Vagina (tissue), 2 donors: Measurements from ENCODE around the gene BPIFB6. TPM values are rescaled to one million over a fixed set of nuclear protein-coding genes. Genes with fewer than 3 reads are reported as not detected.

Experiments
- DNase-seq, 2 donors: peaks; one replicate each; pipeline ENCODE4 v3.0.0-alpha.2; 2017; ENCODE audit errors: extremely low spot score in 2 of 2
- H3K27ac ChIP-seq: fragments of 200-600 bp; sonication (generic); one replicate; pipeline ENCODE4 v1.5.1; 2019
- H3K27me3 ChIP-seq: fragments of 200-600 bp; sonication (generic); one replicate; pipeline ENCODE4 v1.5.1; 2019
- H3K36me3 ChIP-seq, 2 donors: fragments of 200-600 bp; sonication (generic); one replicate each; pipeline ENCODE4 v1.5.1; 2017 to 2019
- H3K4me1 ChIP-seq: fragments of 200-600 bp; sonication (generic); one replicate; pipeline ENCODE4 v1.5.1; 2019
- H3K4me3 ChIP-seq, 2 donors: fragments of 200-600 bp; sonication (generic); 1 replicate in 1 of 2; 2 replicates in 1 of 2; pipeline ENCODE4 v1.5.1; 2016 to 2019
- H3K9me3 ChIP-seq: fragments of 200-600 bp; sonication (generic); one replicate; pipeline ENCODE4 v1.5.1; 2019
- CTCF ChIP-seq, 3 experiments: fragments of 450-650 bp in 2 of 3; fragments of 200-600 bp in 1 of 3; sonication (generic) in 1 of 3; IDR thresholded peaks; one replicate each; pipeline ENCODE4 v1.5.1; 2017 to 2019; ENCODE audit warnings: antibody characterized with exemption in 3 of 3, mild to moderate bottlenecking in 2 of 3, moderate library complexity in 2 of 3
- POLR2A ChIP-seq, 2 donors: fragments of 450-650 bp; IDR thresholded peaks; one replicate each; pipeline ENCODE4 v1.6.1; 2017; ENCODE audit warnings: antibody characterized with exemption in 2 of 2, mild to moderate bottlenecking in 2 of 2, moderate library complexity in 2 of 2
- POLR2AphosphoS5 ChIP-seq, 2 donors: sonication (generic); formaldehyde crosslinking; IDR thresholded peaks; one replicate each; pipeline ENCODE4 v1.9.0; 2017; ENCODE audit warnings: antibody characterized with exemption in 2 of 2, mild to moderate bottlenecking in 2 of 2, low read depth in 1 of 2; ENCODE audit not compliant: insufficient read depth in 1 of 2
- intact Hi-C: fragments of 100-400 bp; cut with DNase I; formaldehyde crosslinking; loops from one replicate; pipeline ENCODE4 v1.15.1; 2023
- total RNA-seq: library from RNA; depleted of rRNA; stranded (reverse); fragments of >200 nt; gene quantifications from one replicate; pipeline ENCODE4 v1.2.3, GENCODE V29; 2016

BPIFB6 gene
- total RNA-seq, 1 donor from 2014 or later: not detected

DNA sequence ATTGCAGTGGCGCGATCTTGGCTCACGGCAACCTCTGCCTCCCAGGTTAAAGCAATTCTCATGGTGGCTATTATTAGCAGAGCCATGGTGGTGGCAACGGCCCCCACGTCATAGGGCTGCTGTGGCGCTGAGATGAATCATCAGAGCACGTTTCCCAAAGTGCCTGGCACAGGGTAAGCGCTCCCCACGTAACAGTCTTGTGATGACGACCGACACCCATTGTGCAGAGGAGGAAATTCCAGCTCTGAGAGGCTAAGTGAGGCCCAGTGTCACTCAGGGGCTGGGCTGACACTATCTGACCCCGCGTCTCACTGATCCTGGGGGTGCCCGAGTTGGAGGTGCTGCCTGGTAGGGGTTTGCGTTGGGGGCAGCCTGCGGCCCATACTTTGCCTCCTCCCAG is 43.4 kb upstream of the BPIFB6 start:
- Histone ChIP-seq H3K9me3 (no peaks in the 10 kb centered on the region), H3K36me3 (no peaks in the 10 kb centered on the region), H3K27me3 (no peaks in the 10 kb centered on the region), H3K27ac (no peak overlapping the region), H3K4me3 (no peak overlapping the region), H3K4me1 (no peaks in the 10 kb centered on the region)
- intact Hi-C loops: no loop called here
- DNase-seq: no peak
- TF ChIP-seq CTCF (IDR thresholded peaks at IDR 0.05) (no peak), POLR2AphosphoS5 (IDR thresholded peaks at IDR 0.05; ENCODE audit: insufficient read depth in 1 of 2, low read depth in 1 of 2) (no peak), POLR2A (IDR thresholded peaks at IDR 0.05) (no peak)

DNA sequence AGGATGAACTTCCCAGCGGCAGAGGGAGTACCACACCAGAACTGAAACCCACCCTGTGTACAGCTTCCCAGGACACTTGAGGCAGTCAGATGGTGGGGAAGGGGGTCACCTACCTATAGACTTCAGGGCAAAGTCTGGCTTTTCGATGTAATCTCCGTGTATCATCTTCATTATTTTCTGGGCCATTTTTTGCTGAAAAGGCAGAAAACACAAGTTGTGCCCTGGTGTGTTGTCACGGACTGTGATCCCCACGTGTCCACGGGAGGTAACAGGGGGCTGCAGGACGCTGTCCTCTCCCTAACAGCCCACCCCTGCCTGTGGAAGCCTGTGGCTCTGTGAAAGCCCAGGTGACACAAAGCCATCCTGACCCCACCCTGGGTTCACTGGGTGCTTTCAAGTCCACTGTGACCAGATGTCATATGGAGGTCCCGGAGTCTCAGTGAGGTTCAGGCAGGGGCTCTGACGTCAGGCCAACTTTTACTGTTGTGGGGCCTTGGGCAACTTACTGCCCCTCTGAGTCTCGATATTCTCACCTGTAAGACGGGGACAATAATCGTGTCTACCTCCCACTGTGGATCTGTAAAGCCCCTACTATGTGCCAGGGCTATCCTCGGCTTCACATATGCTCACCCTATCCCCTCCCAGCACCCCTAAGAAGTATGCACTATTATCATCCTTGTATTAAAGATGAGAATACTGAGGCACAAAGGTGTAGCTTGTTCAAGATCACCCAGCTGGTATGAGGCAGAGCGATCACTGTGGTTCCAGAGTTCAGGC is 41.8 kb upstream of the BPIFB6 start:
- no peak overlapping the region for H3K27ac ChIP-seq
- no peaks in the 10 kb centered on the region for H3K36me3 ChIP-seq
- TF ChIP-seq POLR2AphosphoS5 (IDR thresholded peaks at IDR 0.05; ENCODE audit: insufficient read depth in 1 of 2, low read depth in 1 of 2): no peak
- no peak for TF ChIP-seq CTCF (IDR thresholded peaks at IDR 0.05)
- no peak for TF ChIP-seq POLR2A (IDR thresholded peaks at IDR 0.05)
- H3K4me3 ChIP-seq: no peak overlapping the region
- H3K9me3 ChIP-seq: no peaks in the 10 kb centered on the region
- intact Hi-C loops: no loop called here
- H3K4me1 ChIP-seq: no peaks in the 10 kb centered on the region
- DNase-seq: no peak
- no peaks in the 10 kb centered on the region for H3K27me3 ChIP-seq

DNA sequence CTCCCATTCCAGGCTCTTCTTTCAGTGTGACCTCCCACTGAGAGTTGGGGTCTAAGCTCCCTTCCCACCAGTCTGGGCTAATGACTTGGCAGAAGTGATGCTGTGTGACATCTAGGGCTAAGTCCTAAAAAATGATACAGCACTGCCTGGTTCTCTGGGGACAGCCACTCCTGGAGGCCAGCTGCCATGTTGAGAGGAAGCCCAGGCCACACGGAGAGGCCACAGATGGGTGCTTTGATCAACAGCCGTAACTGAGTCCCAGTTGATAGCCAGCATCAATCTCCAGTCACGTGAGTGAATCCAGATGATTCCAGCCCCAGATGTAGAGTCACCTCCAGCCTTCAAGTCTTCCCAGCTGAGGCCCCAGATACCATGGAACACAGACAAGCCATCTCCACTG is 41.0 kb upstream of the BPIFB6 start:
- Histone ChIP-seq H3K4me3 (no peak overlapping the region), H3K4me1 (no peaks in the 10 kb centered on the region), H3K36me3 (no peaks in the 10 kb centered on the region), H3K9me3 (no peaks in the 10 kb centered on the region), H3K27ac (no peak overlapping the region), H3K27me3 (no peaks in the 10 kb centered on the region)
- intact Hi-C loops: no loop called here
- no peak for DNase-seq
- TF ChIP-seq CTCF (IDR thresholded peaks at IDR 0.05): no peak
- no peak for TF ChIP-seq POLR2AphosphoS5 (IDR thresholded peaks at IDR 0.05; ENCODE audit: insufficient read depth in 1 of 2, low read depth in 1 of 2)
- no peak for TF ChIP-seq POLR2A (IDR thresholded peaks at IDR 0.05)

- H3K27ac ChIP-seq: no peak overlapping the region
- DNase-seq: no peak
- intact Hi-C loops: no loop called here
- H3K36me3 ChIP-seq: no peaks in the 10 kb centered on the region
- TF ChIP-seq POLR2A (IDR thresholded peaks at IDR 0.05): no peak
- no peak for TF ChIP-seq POLR2AphosphoS5 (IDR thresholded peaks at IDR 0.05; ENCODE audit: insufficient read depth in 1 of 2, low read depth in 1 of 2)
- TF ChIP-seq CTCF (IDR thresholded peaks at IDR 0.05): no peak
- H3K4me3 ChIP-seq: no peak overlapping the region
- H3K4me1 ChIP-seq: no peaks in the 10 kb centered on the region
- H3K9me3 ChIP-seq: no peaks in the 10 kb centered on the region
- H3K27me3 ChIP-seq: no peaks in the 10 kb centered on the region
Observed at GRCh38 chr20:32991383-32991782, 40.1 kb upstream of the BPIFB6 start.
